HG02884 (cell line): Measurements from ENCODE around the gene MYLK.
A peak's percentile ranks its signal among the peaks of the same experiment; 100 is the strongest.
"Not testable (repeated sequence)": the region's sequence is repeated elsewhere in the genome, so short reads cannot be mapped to it uniquely, and the experiment has no call there.

Experiments
- ATAC-seq: cut with Tn5 transposase; IDR thresholded peaks from one replicate; pipeline ENCODE4 v1.9.1; 2021; ENCODE audit warnings: mild to moderate bottlenecking, moderate library complexity; ENCODE audit not compliant: unreplicated experiment

The MYLK gene

DNA sequence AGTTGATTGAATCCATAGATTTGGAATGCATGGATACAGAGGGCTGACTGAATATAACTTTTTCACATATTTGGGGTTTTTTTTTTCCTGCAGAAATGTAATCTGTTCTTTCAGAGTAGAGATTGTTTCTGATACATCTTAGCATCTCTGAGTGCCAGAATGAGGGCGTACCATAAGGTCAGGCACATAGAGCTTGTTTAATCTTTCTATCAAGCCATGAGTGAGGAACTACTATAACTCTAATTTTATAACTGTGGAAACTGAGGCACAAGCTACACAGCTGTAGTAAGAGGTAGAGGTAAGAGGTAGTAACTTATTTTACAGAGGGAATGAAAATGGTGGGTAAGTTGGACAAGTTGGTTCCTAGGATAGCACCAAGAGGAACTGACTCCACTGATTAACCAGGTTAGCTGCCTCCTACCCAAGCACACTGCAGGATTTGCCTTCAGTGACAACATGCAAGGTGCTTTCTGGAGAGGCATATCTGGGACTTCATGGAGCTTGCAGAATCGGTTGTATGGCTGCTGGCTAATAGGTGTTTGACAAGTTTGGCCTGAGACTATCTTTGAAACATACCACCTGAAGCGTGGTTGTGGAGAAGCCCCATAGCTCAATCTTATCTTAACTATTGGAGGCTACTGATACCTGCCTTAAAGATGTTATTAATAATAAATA is 275.7 kb downstream of the MYLK start:
- no peak for ATAC-seq

- no peak for ATAC-seq
Measured at GRCh38 chr3:123606527-123606926, 277.6 kb downstream of the MYLK start.

- peak; percentile 72 for ATAC-seq
Measured at GRCh38 chr3:123605789-123606234, 278.3 kb downstream of the MYLK start.

DNA sequence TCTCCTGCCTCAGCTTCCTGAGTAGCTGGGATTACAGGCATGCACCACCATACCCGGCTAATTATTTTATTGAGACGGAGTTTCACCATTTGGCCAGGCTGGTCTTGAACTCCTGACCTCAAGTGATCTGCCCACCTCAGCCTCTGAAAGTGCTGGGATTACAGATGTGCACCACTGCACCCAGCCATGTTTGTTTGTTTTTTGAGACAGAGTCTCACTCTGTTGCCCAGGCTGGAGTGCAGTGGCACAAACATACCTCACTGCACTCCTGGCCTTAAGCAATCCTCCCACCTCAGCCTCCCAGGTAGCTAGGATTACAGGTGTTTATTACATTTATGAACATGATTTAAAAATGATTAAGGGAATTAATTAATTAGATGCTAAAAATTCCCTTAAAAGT is 281.0 kb downstream of the MYLK start:
- ATAC-seq = not testable (repeated sequence)

GRCh38 chr3:123602325-123602724 is 281.8 kb downstream of the MYLK start:
- no peak for ATAC-seq

- ATAC-seq = not testable (repeated sequence)
Measured at GRCh38 chr3:123600863-123601262, 283.3 kb downstream of the MYLK start.

DNA sequence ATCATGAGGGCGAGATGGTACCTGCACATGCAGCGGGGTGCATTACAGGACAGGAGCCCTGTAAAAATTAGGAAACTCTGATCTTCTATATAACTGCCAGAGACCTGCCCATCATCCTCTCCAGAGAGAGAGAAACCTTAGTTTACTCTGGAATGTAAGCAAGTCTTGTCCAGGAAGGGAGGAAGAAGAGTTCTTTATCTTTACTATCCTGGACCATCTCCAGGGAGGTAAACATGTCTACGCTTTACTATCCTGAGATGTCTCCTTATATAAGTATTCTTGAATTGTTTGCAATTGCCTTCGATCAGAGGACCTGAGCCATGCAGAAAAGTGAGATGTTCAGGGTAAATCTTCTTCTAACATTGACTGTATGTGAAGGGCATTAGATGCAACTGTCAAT is 286.6 kb downstream of the MYLK start:
- no peak for ATAC-seq

DNA sequence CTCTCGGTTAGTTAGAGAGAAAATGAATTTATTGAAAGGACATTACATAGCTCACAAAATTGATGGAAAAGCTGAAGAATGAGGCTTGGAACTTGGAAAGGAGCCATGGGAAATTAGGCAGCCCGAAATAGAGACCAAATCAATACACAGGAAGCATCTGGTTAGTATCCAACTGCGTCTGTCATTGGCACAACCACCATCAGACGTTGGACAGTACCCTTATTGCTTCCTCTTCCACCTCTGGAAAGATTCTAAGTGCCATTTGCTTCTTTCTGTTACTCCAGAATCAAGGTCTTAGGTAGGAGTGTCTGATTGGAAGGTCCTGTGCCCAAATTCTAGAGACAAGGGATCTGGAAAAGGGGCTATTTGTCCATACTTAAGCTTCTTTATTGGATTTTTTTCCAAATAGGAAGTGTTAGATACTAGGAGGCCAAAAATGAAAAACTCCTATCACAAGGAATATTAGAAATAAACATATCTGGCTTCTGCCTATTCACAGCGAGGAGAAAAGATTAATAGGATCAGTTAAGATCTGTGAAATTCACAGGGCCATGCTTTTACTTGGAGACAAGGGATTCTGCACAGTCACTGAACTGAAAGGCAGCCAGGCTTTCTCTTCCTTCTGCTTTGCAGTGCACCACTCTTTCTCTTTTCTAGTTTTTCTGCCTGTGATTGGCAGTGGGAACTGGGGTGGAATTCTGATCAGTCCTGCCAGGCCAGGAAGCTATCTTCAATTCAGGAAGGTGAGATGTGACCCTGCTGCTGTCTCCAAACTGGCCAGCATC is 288.5 kb downstream of the MYLK start:
- ATAC-seq = no peak

DNA sequence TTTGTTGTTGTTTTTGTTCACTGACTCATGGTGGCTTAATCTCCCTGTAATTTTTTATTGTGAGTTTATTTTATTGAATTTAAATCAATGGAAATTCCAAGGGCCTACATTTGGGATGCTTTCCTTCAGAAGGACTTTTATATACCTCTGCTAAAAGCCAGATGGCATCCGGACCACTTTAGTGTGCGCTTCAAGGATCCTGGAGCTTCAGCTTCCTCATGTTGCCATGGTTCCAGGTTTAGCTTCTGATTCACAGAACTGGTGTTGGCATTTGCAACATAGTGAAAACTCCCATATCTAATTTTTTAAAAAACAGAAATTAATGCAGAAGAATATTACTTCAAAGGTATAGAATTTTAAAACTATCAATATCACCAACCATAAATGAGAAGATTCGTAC is 290.8 kb downstream of the MYLK start:
- no peak for ATAC-seq

- no peak for ATAC-seq
Measured at GRCh38 chr3:123590685-123591450, 293.3 kb downstream of the MYLK start.

DNA sequence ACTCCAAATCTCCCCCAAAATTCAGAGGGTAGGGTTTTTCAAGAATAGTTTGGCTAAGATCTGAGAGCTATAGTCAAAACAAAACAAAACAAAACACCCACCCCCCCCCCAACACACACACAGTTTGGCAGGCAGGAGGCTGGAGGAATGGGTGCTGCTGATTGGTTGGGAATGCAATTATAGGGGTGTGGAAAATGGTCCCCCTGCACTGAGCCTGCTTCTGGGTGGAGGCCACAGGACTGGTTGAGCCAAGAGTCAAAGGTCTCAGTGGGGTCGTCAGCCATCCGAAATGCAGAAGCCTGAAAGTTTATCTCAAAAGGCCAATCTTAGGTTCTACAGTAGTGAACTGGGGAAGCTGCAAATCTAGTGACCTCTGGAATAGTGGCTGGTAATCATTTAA is 296.7 kb downstream of the MYLK start:
- ATAC-seq = no peak

DNA sequence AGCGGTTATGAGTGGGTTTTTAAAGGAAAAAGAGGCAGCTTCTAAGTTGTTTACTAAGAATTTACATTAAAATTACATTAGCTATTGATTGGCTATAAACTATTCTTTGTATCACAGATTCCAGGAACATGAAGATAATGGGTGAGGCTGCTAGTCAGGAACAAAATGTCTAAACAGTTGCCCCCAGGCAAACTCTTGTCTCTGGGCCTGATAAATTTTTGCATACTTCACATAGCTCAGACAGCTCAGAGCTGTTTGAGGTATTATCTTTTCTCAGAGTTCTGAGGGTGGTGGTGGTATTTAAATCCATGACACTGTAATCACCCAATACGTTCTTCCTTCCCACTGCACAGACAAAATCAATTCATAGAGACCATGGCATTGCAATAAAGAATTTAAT is 297.2 kb downstream of the MYLK start:
- no peak for ATAC-seq

- ATAC-seq = no peak
Measured at GRCh38 chr3:123586131-123586530, 298.0 kb downstream of the MYLK start.

DNA sequence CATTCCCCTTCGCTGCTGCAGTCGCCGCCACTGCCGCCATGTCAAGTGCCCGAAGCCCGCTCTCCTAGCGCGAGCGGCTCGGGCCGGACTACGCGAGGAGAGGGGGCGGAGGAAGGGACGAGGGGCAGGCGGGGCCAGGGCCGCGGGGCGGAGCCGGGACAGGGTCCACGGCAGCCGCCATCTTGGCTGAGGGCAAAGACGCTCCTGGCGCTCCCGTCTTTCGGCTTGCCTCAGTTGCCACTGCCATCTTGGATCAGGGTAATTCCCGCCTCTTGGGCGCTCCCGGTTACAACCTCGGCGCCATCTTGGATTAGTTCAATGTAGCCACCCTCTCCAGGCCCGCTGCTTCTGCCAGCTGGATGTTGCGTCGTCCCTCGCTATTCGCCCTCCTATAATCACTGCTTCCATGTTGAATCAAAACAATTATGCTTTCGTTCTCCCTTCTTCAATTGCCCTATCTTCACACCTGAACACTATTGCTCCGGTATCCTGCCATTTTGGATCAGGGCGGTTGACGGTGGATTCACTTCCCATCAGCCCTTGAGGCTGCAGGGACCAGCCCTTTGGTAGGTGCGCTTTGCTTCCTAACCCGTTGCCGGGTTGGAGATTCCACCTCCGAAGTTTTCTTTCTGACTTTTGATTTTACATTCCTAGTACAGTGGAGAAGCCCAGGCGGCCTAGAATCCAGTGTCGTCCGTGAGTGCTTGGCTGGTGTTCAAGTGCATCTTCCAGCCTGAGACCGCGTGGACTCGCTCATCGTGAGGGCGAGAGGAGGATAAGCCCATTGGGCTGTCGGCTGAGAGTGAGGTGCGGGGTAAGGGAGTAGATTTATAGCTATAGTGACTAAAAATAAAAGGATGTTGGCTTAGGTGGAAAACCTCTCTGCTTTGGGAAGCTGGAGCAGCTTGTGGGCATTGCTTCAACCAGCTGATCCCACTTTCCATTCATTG is 298.9 kb downstream of the MYLK start, which contains the start of gene HACD2:
Gene HACD2, minus strand, starts transcription at position 66 of the 950 bp plus-strand sequence. Its CDS starts 26 bp downstream, at position 40.
- ATAC-seq = peak; percentile 92

DNA sequence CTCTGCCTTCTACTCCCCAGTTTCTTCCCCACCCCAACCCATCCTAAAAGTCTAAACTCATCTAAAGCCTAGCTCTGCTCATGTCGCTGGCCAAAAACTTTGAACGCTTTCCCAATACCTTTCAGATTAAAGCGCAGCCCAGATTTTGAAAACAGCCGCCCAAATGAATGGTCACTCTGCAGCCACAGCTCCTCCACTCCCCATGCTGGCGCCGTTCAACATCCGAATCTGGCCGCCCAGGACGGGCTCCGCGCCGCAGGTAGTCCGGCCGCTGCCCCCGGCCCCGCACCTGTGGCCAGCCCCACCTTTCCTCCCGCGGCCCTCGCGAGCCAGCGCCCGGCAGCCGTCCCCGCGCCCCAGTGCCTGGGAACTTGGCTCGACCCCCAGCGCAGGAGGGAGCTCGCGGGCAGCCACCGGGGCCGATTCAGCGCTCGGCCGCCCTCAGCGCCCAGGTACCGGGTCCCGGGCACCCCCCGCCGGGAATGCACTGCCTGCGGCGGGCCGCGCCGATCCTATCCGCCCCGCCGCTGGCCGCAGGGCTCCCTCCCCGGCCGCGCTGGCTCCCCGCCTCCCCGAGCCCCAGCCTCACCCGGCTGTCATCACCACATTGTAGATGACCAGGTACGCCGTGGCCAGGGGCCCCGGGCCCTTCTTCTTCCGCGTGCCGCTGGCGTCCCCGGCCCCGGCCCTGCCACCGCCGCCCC is 299.7 kb downstream of the MYLK start:
- peak; percentile 31 for ATAC-seq

DNA sequence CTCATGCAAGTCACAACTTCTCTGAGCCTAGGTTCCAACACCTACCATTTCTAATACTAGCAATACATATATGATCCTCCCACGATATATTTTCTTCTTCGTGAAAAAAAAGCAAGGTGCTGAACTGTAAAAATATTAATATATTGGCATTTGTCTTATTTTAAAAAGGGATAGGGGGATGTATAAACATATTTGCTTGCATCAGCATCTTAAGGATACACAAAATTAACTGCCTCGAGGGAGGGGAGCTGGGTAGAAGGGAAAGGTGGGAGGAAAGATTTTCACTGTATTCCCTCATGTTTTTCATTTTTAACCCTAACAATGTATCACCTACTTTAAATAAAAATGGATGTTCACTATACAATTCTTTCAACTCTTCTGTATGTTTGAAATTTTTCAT is 300.6 kb downstream of the MYLK start:
- ATAC-seq = no peak

DNA sequence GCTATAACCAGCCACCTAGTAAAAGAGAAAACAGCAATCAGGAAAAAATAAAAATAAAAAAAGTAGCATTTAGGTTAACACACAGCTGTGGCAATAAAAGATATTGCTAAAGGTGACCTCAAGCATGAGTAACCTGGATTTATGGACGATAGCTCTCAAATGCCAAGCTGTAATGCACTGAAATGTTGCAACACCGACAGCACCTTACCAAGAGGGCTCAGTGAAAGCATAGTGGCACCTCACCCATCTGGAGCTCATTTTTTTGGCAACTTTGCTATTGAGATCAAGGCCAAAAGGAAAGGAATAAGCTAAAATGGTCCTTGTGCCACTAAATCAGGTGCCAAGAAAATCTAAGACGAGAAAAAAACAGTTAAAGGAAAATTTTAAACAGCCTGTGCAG is 301.8 kb downstream of the MYLK start:
- no peak for ATAC-seq

DNA sequence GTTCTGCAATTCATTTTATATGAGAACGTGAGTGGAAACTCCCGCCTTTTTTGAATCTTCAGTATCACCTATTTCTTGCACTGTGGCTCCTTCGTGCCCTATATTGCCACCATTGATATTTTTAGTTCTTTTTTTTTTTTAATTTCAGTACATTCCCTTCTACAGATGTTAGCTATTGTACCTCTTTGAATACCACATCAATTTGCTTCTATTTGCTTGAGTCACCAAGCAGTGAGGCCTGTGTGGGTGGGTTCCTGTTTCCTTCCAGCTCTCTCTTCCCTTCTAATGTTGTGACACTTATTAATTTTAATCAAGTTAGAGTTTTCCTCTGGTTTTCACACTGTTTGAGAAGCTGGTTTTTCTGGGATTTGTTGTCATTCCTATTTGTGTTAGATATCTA is 308.0 kb downstream of the MYLK start:
- ATAC-seq = peak; percentile 81

GRCh38 chr3:123571973-123572365 is 312.2 kb downstream of the MYLK start:
- ATAC-seq = no peak
